HEK293 (cell line): ENCODE data around the gene MAP3K5.

Experiments used
- CTCF ChIA-PET: fragments of 350-600 bp; formaldehyde crosslinking; extraction: SDS; loops from one replicate; lab custom pipeline; 2021; ENCODE audit warnings: antibody characterized with exemption; lab: Yijun Ruan, JAX
- POLR2A ChIA-PET: fragments of 300-600 bp; formaldehyde crosslinking; extraction: SDS; loops from one replicate; lab custom pipeline; 2020; ENCODE audit warnings: antibody characterized with exemption, inconsistent platforms; lab: Yijun Ruan, JAX
- H3K27ac ChIP-seq: fragments of 200-500 bp; sonication (Bioruptor generic); 2 replicates; pipeline ENCODE4 v1.5.1; 2014; ENCODE audit warnings: low read depth, low read length, control low read depth, inconsistent platforms; ENCODE audit errors: extremely low read depth
- H3K36me3 ChIP-seq, 2 experiments: fragments of 200-500 bp in 1 of 2; sonication (Bioruptor generic) in 1 of 2; 1 replicate in 1 of 2; 2 replicates in 1 of 2; pipeline ENCODE4 v1.5.1; 2014 to 2017; ENCODE audit warnings: inconsistent platforms in 2 of 2, low read length in 2 of 2; ENCODE audit not compliant: control insufficient read depth in 2 of 2, insufficient read depth in 1 of 2
- H3K4me1 ChIP-seq: fragments of 200-500 bp; sonication (Bioruptor generic); 2 replicates; pipeline ENCODE4 v1.5.1; 2014; ENCODE audit warnings: mild to moderate bottlenecking, low read length, inconsistent platforms; ENCODE audit not compliant: control insufficient read depth, insufficient read depth
- H3K4me3 ChIP-seq: 2 replicates; pipeline ENCODE4 v1.5.1; 2011; ENCODE audit warnings: low read depth, mild to moderate bottlenecking, control low read depth, low read length, moderate library complexity
- H3K9me3 ChIP-seq: fragments of 200-500 bp; sonication (Bioruptor generic); 2 replicates; pipeline ENCODE4 v1.5.1; 2014; ENCODE audit warnings: low read depth, low read length, inconsistent platforms; ENCODE audit not compliant: control insufficient read depth, insufficient read depth
- KLF16 ChIP-seq: fragments of 450-650 bp; formaldehyde crosslinking; IDR thresholded peaks from 2 replicates; pipeline ENCODE4 v1.5.1; 2017; ENCODE audit warnings: missing biosample characterization, missing genetic modification characterization
- REPIN1 ChIP-seq: fragments of 450-650 bp; formaldehyde crosslinking; IDR thresholded peaks from 2 replicates; pipeline ENCODE4 v1.5.1; 2017; ENCODE audit warnings: missing biosample characterization, missing genetic modification characterization, low read depth
- SCRT1 ChIP-seq: fragments of 450-650 bp; formaldehyde crosslinking; IDR thresholded peaks from 2 replicates; pipeline ENCODE4 v1.5.1; 2016; ENCODE audit warnings: missing biosample characterization, missing genetic modification characterization, borderline replicate concordance
- SETDB1 ChIP-seq: IDR thresholded peaks from one replicate; pipeline ENCODE4 v1.6.1; 2017; ENCODE audit warnings: mild to moderate bottlenecking, low read length, moderate library complexity, mixed read lengths; ENCODE audit not compliant: insufficient read length
- SP2 ChIP-seq: fragments of 450-650 bp; formaldehyde crosslinking; IDR thresholded peaks from 2 replicates; pipeline ENCODE4 v1.5.1; 2016; ENCODE audit warnings: missing biosample characterization, missing genetic modification characterization
- ZNF175 ChIP-seq: fragments of 450-650 bp; formaldehyde crosslinking; IDR thresholded peaks from 2 replicates; pipeline ENCODE4 v1.5.1; 2016; ENCODE audit warnings: missing biosample characterization, missing genetic modification characterization
- ZNF223 ChIP-seq: fragments of 450-650 bp; formaldehyde crosslinking; IDR thresholded peaks from 2 replicates; pipeline ENCODE4 v1.5.1; 2016; ENCODE audit warnings: missing biosample characterization, missing genetic modification characterization
- ZNF341 ChIP-seq: fragments of 450-650 bp; formaldehyde crosslinking; IDR thresholded peaks from 2 replicates; pipeline ENCODE4; 2016; ENCODE audit warnings: low read depth, missing biosample characterization, missing genetic modification characterization
- ZNF626 ChIP-seq: fragments of 450-650 bp; sonication (Bioruptor Pico); formaldehyde crosslinking; IDR thresholded peaks from 2 replicates; pipeline ENCODE4 v1.5.1; 2018; ENCODE audit warnings: missing biosample characterization, missing genetic modification characterization, inconsistent platforms
- ZNF654 ChIP-seq: fragments of 450-650 bp; formaldehyde crosslinking; IDR thresholded peaks from 2 replicates; pipeline ENCODE4 v1.5.1; 2016; ENCODE audit warnings: low read depth, missing biosample characterization, missing genetic modification characterization
- ZNF670 ChIP-seq: fragments of 450-650 bp; formaldehyde crosslinking; IDR thresholded peaks from 2 replicates; pipeline ENCODE4 v1.5.1; 2016; ENCODE audit warnings: missing biosample characterization, missing genetic modification characterization, low read depth
- ZNF830 ChIP-seq: fragments of 450-650 bp; IDR thresholded peaks from 2 replicates; pipeline ENCODE4 v1.5.0; 2018; ENCODE audit warnings: missing biosample characterization, missing genetic modification characterization, low read depth, mild to moderate bottlenecking, moderate library complexity
- ZSCAN16 ChIP-seq: fragments of 450-650 bp; formaldehyde crosslinking; IDR thresholded peaks from 2 replicates; pipeline ENCODE4 v1.5.1; 2016; ENCODE audit warnings: missing biosample characterization, missing genetic modification characterization
- ZXDB ChIP-seq: fragments of 450-650 bp; formaldehyde crosslinking; IDR thresholded peaks from 2 replicates; pipeline ENCODE4 v1.5.1; 2016; ENCODE audit warnings: missing biosample characterization, missing genetic modification characterization
- TF ChIP-seq, protein P1 (sequence below): fragments of 450-650 bp; IDR thresholded peaks from 2 replicates; pipeline ENCODE4 v1.5.1; 2018; ENCODE audit warnings: missing biosample characterization, mild to moderate bottlenecking, missing genetic modification characterization
- TF ChIP-seq, protein P2 (sequence below): fragments of 450-650 bp; formaldehyde crosslinking; IDR thresholded peaks from 2 replicates; pipeline ENCODE4 v1.5.1; 2017; ENCODE audit warnings: missing biosample characterization, missing genetic modification characterization
- TF ChIP-seq, protein P3 (sequence below): fragments of 450-650 bp; formaldehyde crosslinking; IDR thresholded peaks from 2 replicates; pipeline ENCODE4 v1.5.0; 2017; ENCODE audit warnings: missing biosample characterization, missing genetic modification characterization, borderline replicate concordance
- TF ChIP-seq, protein P4 (sequence below): fragments of 450-650 bp; formaldehyde crosslinking; IDR thresholded peaks from 2 replicates; pipeline ENCODE4 v1.5.1; 2016; ENCODE audit warnings: missing biosample characterization, missing genetic modification characterization, borderline replicate concordance

Gene MAP3K5

DNA sequence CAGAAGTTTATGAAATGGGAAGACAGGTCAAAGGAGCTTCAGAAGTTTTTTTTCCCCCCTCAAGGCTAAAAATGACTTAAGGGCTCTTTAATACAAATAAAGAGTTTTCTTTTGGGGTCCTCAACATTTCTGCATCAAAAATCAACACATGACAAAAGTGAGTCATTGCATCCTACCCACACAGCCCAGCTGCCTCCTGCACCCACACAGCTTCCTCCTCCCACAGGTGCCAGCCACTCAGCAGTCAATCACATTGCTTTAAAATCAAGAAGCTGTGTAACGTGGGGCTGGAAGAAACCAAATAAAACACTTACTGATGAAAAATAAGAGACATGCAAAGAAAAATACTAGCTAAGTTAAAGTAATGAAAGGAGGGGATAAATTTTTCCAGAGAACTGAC, 68.5 kb downstream of the MAP3K5 start (continued):
- TF ChIP-seq ZNF670 (tag by site-specific recombination) (no peak), SCRT1 (tag by site-specific recombination) (no peak), ZNF830 (tag by site-specific recombination) (no peak), SP2 (no peak), ZNF341 (no peak), ZXDB (tag by site-specific recombination) (no peak), ZNF626 (tag by site-specific recombination) (no peak), ZSCAN16 (no peak), REPIN1 (no peak), KLF16 (tag by site-specific recombination) (no peak)
- TF ChIP-seq, protein P1, sequence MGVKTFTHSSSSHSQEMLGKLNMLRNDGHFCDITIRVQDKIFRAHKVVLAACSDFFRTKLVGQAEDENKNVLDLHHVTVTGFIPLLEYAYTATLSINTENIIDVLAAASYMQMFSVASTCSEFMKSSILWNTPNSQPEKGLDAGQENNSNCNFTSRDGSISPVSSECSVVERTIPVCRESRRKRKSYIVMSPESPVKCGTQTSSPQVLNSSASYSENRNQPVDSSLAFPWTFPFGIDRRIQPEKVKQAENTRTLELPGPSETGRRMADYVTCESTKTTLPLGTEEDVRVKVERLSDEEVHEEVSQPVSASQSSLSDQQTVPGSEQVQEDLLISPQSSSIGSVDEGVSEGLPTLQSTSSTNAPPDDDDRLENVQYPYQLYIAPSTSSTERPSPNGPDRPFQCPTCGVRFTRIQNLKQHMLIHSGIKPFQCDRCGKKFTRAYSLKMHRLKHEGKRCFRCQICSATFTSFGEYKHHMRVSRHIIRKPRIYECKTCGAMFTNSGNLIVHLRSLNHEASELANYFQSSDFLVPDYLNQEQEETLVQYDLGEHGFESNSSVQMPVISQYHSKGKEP (tag by site-specific recombination), result no peak
- TF ChIP-seq, protein P2, sequence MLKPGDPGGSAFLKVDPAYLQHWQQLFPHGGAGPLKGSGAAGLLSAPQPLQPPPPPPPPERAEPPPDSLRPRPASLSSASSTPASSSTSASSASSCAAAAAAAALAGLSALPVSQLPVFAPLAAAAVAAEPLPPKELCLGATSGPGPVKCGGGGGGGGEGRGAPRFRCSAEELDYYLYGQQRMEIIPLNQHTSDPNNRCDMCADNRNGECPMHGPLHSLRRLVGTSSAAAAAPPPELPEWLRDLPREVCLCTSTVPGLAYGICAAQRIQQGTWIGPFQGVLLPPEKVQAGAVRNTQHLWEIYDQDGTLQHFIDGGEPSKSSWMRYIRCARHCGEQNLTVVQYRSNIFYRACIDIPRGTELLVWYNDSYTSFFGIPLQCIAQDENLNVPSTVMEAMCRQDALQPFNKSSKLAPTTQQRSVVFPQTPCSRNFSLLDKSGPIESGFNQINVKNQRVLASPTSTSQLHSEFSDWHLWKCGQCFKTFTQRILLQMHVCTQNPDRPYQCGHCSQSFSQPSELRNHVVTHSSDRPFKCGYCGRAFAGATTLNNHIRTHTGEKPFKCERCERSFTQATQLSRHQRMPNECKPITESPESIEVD, result peak; percentile 50
- TF ChIP-seq, protein P3, sequence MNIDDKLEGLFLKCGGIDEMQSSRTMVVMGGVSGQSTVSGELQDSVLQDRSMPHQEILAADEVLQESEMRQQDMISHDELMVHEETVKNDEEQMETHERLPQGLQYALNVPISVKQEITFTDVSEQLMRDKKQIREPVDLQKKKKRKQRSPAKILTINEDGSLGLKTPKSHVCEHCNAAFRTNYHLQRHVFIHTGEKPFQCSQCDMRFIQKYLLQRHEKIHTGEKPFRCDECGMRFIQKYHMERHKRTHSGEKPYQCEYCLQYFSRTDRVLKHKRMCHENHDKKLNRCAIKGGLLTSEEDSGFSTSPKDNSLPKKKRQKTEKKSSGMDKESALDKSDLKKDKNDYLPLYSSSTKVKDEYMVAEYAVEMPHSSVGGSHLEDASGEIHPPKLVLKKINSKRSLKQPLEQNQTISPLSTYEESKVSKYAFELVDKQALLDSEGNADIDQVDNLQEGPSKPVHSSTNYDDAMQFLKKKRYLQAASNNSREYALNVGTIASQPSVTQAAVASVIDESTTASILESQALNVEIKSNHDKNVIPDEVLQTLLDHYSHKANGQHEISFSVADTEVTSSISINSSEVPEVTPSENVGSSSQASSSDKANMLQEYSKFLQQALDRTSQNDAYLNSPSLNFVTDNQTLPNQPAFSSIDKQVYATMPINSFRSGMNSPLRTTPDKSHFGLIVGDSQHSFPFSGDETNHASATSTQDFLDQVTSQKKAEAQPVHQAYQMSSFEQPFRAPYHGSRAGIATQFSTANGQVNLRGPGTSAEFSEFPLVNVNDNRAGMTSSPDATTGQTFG (tag by site-specific recombination), result no peak

DNA sequence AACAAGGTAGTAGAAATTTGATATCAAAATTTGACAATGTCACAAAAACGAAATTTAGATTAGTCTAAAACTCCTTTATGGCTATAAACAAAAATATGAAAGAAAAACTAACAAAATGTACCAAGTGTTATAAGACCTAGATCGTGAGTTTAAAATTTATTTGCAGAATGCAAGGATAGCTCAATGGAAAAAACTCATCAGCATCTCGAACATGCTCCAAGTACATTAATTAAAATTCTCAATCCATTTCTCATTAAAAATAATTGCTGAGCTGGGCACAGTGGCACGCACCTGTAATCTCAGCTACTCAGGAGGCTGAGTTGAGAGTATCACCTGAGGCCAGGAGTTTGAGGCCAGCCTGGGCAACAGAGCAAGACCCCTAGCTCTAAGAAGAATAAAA, 70.8 kb downstream of the MAP3K5 start:
- H3K9me3 ChIP-seq, result no peaks in the 10 kb centered on the region; the same call in 1 of the 2 replicates
- H3K4me3 ChIP-seq, result no peak overlapping the region
- peaks cover 5% of the 10 kb centered on the region; the same call in 1 of the 2 replicates for H3K4me1 ChIP-seq
- no peak overlapping the region for H3K27ac ChIP-seq
- TF ChIP-seq SETDB1, result peak; percentile 45
- no peak for TF ChIP-seq ZNF654 (tag by site-specific recombination)
- TF ChIP-seq ZNF223 (tag by site-specific recombination), result no peak
- TF ChIP-seq, protein P4, sequence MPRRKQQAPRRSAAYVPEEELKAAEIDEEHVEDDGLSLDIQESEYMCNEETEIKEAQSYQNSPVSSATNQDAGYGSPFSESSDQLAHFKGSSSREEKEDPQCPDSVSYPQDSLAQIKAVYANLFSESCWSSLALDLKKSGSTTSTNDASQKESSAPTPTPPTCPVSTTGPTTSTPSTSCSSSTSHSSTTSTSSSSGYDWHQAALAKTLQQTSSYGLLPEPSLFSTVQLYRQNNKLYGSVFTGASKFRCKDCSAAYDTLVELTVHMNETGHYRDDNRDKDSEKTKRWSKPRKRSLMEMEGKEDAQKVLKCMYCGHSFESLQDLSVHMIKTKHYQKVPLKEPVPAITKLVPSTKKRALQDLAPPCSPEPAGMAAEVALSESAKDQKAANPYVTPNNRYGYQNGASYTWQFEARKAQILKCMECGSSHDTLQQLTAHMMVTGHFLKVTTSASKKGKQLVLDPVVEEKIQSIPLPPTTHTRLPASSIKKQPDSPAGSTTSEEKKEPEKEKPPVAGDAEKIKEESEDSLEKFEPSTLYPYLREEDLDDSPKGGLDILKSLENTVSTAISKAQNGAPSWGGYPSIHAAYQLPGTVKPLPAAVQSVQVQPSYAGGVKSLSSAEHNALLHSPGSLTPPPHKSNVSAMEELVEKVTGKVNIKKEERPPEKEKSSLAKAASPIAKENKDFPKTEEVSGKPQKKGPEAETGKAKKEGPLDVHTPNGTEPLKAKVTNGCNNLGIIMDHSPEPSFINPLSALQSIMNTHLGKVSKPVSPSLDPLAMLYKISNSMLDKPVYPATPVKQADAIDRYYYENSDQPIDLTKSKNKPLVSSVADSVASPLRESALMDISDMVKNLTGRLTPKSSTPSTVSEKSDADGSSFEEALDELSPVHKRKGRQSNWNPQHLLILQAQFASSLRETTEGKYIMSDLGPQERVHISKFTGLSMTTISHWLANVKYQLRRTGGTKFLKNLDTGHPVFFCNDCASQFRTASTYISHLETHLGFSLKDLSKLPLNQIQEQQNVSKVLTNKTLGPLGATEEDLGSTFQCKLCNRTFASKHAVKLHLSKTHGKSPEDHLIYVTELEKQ (tag by site-specific recombination), result no peak
- no peak for TF ChIP-seq ZNF175 (tag by site-specific recombination)
- no peaks in the 10 kb centered on the region for H3K36me3 ChIP-seq
- CTCF ChIA-PET, result interaction anchor here (0.6 to 1.0 kb wide), 6 partner anchors 18 to 1197 kb away, joined by 3 to 5 read pairs (median 4); partner anchors contain the start of gene MAP7
- POLR2A ChIA-PET, result no interaction called here
